HG02938 (cell line): ENCODE results near the gene ZNF280B.
"Not testable (repeated sequence)": the region's sequence is repeated elsewhere in the genome, so short reads cannot be mapped to it uniquely, and the experiment has no call there.

Experiments used
- ATAC-seq: cut with Tn5 transposase; IDR thresholded peaks from one replicate; pipeline ENCODE4 v1.9.1; 2021; ENCODE audit warnings: mild to moderate bottlenecking, moderate library complexity; ENCODE audit not compliant: unreplicated experiment

Gene ZNF280B

DNA sequence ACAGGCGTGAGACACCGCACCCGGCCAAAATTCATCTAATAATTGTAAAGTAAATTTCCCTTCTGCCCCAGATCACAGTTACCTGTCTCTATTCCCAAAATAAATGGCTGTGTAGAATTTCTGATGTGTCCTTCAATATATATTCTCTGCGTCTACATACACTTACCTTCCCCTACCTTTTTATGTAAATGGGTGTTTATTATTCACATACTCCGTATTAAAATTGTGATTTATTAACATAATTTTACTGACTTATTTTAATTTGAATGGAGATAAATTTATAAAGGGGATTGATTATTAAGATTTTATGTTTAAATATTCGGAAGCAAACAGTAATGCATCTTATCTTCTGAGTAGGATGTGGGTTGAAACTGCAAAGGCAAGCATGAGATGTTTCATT is 28.0 kb upstream of the ZNF280B start:
- no peak for ATAC-seq

GRCh38 chr22:22535662-22536061 is 27.1 kb upstream of the ZNF280B start:
- ATAC-seq, result no peak

DNA sequence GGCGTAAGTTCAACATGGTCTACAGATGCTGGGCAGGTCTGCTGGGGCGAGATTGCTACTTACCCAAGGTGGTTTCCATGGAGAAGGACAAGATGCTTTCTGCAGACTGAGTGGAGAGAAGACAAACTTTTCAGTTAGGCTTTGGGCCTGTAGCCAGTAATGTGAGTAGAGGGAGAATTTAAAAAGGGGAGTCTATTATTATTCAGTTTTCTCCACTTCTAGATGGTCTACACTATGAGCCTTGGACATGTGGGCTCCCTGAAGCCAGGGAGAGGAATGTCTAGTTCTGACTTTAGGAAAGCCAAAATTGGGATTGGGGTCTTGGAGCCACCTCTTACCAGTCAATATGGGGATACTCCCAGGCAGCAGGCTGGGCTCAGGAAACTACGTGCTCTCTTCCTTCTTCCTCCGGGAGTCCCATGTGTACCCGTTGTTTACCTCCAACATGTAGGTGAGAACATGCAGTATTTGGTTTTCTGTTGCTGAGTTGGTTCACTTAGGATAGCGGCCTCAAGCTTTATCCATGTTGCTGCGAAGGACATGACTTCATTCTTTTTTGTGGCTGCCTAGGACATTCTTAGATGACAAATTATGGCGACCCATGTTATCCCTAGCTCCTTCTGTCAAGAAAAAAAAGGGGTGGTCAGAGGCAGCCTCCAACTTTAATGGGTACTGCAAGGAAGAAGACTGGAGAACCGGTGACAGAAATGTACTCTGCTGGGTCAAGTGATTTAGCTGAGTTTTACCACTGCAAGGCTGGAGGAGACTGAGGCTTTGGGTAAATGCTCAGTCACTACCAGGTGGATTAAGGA is 26.3 kb upstream of the ZNF280B start:
- no peak for ATAC-seq

GRCh38 chr22:22533863-22534262 is 25.3 kb upstream of the ZNF280B start:
- ATAC-seq, result no peak

DNA sequence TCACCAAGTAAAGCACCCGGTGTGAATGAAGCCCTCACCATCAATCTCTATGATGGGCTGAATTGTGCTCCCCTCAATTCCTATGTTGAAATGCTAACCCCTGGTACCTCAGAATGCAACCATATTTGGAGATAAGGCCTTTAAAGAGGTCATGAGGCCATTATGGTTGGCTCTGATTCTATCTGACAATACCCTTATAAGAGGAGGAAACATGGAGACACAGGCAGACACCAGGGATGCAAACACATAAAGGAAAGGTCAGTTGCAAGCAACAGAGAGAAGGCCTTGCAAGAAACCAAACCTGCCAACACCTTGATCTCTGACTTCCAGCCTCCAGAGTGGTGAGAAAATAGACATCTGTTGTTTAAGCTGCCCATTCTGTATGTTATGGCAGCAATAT is 24.9 kb upstream of the ZNF280B start:
- no peak for ATAC-seq

DNA sequence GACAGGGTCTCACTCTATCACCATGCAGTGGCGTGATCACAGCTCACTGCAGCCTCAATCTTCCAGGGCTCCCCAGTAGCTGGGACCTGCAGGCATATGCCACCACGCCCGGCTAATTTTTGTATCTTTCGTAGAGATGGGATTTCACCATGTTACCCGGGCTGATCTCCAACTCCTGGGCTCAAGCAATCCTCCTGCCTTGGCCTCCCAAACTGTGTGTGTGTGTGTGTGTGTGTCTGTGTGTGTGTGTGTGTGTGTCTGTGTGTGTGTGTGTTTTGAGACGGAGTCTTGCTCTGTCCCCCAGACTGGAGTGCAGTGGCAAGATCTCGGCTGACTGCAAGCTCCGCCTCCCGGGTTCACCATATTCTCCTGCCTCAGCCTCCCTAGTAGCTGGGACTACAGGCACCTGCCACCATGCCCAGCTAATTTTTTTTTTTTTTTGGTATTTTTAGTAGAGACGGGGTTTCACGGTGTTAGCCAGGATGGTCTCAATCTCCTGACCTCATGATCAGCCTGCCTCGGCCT is 24.1 kb upstream of the ZNF280B start:
- ATAC-seq, result not testable (repeated sequence)

GRCh38 chr22:22531770-22532546 is 23.4 kb upstream of the ZNF280B start:
- no peak for ATAC-seq

- ATAC-seq, result no peak
Measured at GRCh38 chr22:22528780-22529179, 20.2 kb upstream of the ZNF280B start.

- ATAC-seq, result no peak
Measured at GRCh38 chr22:22527312-22527711, 18.8 kb upstream of the ZNF280B start.

DNA sequence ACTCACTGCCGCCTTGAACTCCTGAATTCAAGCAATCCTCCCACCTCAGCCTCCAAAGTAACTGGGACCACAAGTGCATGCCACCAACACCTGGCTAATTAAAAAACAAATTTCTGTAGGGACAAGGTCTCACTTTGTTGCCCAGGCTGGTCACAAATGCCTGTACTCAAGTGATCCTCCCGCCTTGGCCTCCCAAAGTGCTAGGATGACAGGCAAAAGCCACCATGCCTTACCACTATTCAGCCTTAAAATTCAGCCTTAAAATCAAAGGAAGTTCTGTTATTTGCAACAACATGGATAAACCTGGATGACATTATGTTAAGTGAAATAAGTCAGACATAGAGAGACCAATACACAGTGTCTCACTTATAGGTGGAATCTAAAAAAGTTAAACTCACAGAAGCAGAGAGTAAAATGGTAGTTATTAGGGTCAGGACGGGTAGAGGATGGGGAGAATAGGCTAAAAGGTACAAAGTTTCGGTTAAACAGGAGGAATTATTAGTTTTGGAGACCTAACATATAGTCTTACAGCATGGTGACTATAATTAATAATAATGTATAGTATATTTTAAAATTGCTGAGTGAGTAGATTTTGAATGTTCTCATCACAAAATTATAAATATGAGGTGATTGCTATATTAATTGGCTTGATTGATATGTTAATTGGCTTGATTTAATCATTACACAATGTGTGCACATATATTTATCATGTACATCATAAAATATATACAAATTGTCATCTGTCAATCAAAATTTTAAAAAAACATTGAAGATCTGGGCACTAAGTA is 17.8 kb upstream of the ZNF280B start:
- ATAC-seq, result no peak

DNA sequence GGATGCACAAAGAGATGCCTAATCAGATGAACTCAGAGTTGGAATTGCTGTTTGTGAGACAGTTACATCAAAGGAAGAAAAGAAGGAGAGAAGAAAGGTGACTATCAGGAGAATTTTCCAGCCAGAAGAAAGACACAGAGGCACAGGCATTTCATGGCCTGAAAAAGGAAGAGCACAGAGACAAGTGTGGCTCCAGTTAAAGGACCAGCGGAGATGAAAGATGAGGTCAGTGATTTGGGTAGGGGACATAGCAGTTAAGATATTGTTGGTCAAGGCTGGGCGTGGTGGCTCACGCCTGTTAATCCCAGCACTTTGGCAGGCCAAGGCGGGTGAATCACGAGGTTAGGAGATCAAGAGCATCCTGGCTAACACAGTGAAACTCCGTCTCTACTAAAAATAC is 15.0 kb upstream of the ZNF280B start:
- ATAC-seq, result no peak

DNA sequence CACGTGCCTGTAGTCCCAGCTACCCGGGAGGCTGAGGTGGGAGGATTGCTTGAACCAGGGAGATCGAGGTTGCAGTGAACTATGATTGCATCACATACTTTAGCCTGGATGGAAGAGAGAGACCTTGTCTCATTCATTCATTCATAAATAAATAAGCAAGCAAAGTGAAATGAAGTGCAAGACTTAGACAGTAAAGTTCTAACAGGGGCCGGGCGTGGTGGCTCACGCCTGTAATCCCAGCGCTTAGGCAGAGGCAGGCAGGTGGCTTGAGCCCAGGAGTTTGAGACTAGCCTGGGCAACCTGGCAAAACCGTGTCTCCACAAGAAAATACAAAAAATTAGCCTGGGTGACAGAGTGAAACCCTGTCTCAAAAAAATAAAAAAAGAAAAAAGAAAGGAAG is 13.1 kb upstream of the ZNF280B start:
- no peak for ATAC-seq

DNA sequence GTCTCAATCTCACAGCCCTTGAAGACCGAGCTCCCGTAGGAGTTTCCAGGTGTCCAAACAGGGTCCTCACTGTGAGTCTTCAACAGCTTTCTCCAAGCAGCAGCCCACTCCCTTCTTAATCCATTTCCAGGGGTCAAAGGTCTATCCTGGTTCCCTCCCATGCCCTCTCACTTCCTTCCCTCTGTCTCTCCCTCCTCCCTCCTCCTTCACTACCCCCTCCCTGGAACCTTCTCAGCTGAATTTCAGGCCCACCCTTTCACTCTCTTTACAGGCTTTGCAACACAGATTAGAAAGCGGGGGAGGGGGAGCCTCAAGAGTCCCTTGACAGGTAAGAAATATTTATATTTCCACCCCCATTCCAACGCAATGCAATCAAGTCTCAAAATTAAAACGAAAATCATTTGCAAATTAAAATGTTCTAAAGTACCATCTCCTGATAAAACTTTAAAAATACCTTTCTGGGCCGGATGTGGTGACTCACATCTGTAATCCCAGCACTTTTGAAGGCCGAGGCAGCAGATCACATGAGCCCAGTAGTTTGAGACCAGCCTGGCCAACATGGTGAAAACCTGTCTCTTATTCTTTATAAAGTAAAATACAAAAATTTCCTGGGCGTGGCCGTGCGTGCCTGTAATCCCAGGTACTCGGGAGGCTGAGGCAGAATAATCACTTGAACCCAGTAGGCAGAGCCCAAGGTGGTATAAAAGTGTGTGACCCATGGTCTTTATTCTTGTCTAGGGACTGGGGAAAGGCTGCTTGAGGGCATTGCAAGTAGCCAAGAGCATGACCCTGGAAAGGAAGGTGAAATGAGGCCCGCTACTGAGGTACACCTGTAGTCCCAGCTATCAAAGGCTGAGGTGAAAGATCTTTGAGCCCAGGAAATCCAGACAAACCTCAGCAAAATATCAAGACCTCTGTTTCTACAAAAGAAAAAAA is 12.4 kb upstream of the ZNF280B start:
- no peak for ATAC-seq

DNA sequence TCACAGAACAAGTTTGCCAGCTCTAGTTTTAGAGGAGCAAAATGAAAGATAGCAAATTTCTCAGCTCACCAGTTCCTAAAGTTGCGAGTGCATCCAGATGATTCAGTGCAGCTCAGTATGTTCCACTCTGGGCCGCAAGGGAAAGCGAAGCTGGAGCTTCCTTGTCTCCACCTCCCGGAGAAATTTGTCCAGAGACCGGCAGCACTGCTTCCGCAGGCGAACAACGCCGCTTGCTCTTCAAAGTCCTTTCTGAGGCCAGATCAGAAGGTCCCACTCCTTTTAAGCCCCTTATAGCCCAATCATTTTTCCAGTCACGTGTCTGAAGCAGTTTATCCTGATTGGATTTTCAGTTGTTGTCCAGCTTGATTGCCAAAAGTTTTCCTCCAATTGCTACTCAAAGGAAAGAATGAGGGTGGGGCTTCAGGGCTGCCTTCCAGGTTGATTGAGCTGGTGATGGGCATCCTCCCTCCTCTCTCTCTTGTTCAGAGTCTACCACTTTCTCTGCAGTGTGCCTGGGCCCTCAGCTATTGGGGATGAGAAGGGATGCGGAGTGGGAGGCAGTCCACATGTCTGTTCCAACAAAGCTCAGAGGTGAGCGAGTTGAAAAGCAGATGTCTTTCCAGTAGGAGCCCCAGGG is 11.6 kb upstream of the ZNF280B start, which contains the start of gene ZNF280A:
ZNF280A (minus strand) TSS at position 251 of the 637 bp plus-strand sequence. CDS start 4,640 bp downstream, outside the sequence.
- no peak for ATAC-seq

GRCh38 chr22:22519591-22519990 is 11.0 kb upstream of the ZNF280B start:
- no peak for ATAC-seq

DNA sequence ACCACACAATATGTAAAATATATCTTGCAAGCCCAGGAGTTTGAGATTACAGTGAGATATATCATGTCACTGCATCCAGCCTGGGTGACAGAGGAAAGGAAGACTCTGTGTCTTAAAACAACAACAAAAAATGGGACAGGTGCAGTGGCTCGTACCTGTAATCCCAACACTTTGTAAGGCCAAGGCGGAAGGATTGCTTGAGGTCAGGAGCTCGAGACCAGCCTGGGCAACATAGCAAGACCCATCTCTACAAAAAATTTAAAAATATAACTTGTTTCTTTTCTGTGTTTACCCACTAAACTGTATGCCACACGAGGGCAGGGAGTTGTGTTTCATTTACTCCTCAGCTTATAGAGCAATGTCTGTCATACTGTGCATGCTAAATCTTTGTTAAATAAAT is 8.4 kb upstream of the ZNF280B start:
- ATAC-seq, result no peak

DNA sequence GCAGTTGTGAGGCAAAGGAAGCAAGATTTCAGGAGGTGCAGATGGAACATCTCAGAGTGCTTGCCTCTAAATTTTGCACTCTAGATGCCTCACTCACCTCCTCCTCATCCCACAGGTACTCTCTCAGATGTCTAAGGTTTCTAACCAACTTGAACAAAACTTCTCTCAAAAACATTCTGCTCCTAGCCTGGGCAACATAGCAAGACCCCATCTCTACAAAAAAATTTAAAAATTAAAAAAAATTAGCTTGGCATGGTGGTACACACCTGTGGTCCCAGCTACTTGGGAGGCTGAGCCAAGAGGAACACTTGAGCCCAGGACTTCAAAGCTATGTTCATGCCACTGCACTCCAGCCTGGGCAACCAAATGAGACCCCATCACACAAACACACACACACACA is 7.3 kb upstream of the ZNF280B start:
- ATAC-seq, result no peak

GRCh38 chr22:22514431-22514830 is 5.9 kb upstream of the ZNF280B start:
- ATAC-seq, result not testable (repeated sequence)

- ATAC-seq, result no peak
Measured at GRCh38 chr22:22513619-22514018, 5.1 kb upstream of the ZNF280B start.

DNA sequence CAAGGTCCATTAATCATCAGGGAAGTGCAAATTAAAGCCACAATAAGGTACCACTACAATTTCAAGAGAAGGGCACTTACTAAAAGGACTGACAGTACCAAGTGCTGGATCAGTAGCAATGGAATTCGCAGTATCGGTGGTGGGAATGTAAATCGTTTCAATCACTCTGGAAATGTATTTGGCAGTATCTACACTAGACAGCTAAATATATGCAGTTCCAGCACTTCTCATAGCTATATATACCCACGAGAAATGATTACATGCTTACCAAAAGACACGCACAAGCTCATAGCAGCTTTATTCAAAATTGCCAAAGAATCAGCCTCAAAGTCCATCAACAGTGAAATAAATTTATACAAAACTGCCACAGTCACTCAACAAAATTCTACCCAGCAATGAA is 4.4 kb upstream of the ZNF280B start:
- ATAC-seq, result no peak
